WTC11 (cell line): ENCODE results near the gene NUDT16. TPM values are rescaled to one million over a fixed set of nuclear protein-coding genes. Genes with fewer than 3 reads are reported as not detected.

Experiments used
- ATAC-seq: fragments of 200-7000 bp; cut with Tn5 transposase; 2 replicates; pipeline ENCODE4 v1.10.0; 2021; ENCODE audit warnings: mild to moderate bottlenecking, moderate library complexity
- CTCF ChIA-PET: fragments of 300-600 bp; sonication (Branson Sonifier 250); formaldehyde crosslinking; loops from one replicate; lab custom pipeline; 2021; ENCODE audit warnings: antibody characterized with exemption; lab: Charles Lee
- POLR2A ChIA-PET: fragments of 350-600 bp; sonication (Branson Sonifier 250); formaldehyde crosslinking; loops from one replicate; lab custom pipeline; 2021; ENCODE audit warnings: antibody characterized with exemption; lab: Charles Lee
- DNase-seq: peaks from one replicate; pipeline ENCODE4 v3.0.0; 2021; ENCODE audit warnings: low spot score
- H3K27ac Mint-ChIP-seq: 2 replicates; pipeline ENCODE4 v1.8.0; 2021; ENCODE audit warnings: mixed read lengths
- H3K27me3 Mint-ChIP-seq: 2 replicates; pipeline ENCODE4 v1.8.0; 2021; ENCODE audit warnings: low read depth, mild to moderate bottlenecking, moderate library complexity, mixed read lengths
- H3K36me3 Mint-ChIP-seq: 2 replicates; pipeline ENCODE4 v1.8.0; 2021; ENCODE audit warnings: mixed read lengths
- H3K4me1 Mint-ChIP-seq: 2 replicates; pipeline ENCODE4 v1.8.0; 2022; ENCODE audit warnings: mixed read lengths
- H3K4me3 Mint-ChIP-seq: 2 replicates; pipeline ENCODE4 v1.8.0; 2021; ENCODE audit warnings: mild to moderate bottlenecking, moderate library complexity, mixed read lengths
- H3K9me3 Mint-ChIP-seq: 2 replicates; pipeline ENCODE4 v1.8.0; 2021; ENCODE audit warnings: mixed read lengths
- ATF1 ChIP-seq: sonication (generic); formaldehyde crosslinking; IDR thresholded peaks from 2 replicates; pipeline ENCODE4 v1.8.1; 2023; ENCODE audit warnings: mild to moderate bottlenecking, moderate library complexity, missing genetic modification reagents
- CREB1 ChIP-seq: sonication (generic); formaldehyde crosslinking; IDR thresholded peaks from 2 replicates; pipeline ENCODE4 v1.8.0; 2023; ENCODE audit warnings: mild to moderate bottlenecking, missing genetic modification reagents
- FOXK1 ChIP-seq: sonication (generic); formaldehyde crosslinking; IDR thresholded peaks from 2 replicates; pipeline ENCODE4 v1.8.0; 2022; ENCODE audit warnings: mild to moderate bottlenecking, moderate library complexity, missing genetic modification reagents
- FOXP1 ChIP-seq: sonication (generic); formaldehyde crosslinking; IDR thresholded peaks from 2 replicates; pipeline ENCODE4 v1.8.0; 2022; ENCODE audit warnings: missing genetic modification reagents, mild to moderate bottlenecking, moderate library complexity, borderline replicate concordance
- GTF2I ChIP-seq: fragments of 250-450 bp; sonication (Bioruptor Pico); conservative IDR thresholded peaks from 2 replicates; pipeline ENCODE4 v1.4.0; 2021; ENCODE audit warnings: mild to moderate bottlenecking
- MYBL2 ChIP-seq: sonication (generic); formaldehyde crosslinking; IDR thresholded peaks from 2 replicates; pipeline ENCODE4 v1.8.1; 2023; ENCODE audit warnings: mild to moderate bottlenecking, moderate library complexity, missing genetic modification reagents
- NR3C1 ChIP-seq: sonication (generic); formaldehyde crosslinking; conservative IDR thresholded peaks from 2 replicates; pipeline ENCODE4 v1.8.1; 2023; ENCODE audit warnings: low read depth, mild to moderate bottlenecking, missing genetic modification reagents
- OVOL2 ChIP-seq: fragments of 250-450 bp; sonication (Bioruptor Pico); IDR thresholded peaks from 2 replicates; pipeline ENCODE4 v1.9.0; 2021; ENCODE audit warnings: mild to moderate bottlenecking, borderline replicate concordance
- ZNF121 ChIP-seq: sonication (generic); formaldehyde crosslinking; IDR thresholded peaks from 2 replicates; pipeline ENCODE4 v1.8.0; 2023; ENCODE audit warnings: missing genetic modification reagents
- ZNF416 ChIP-seq: fragments of 250-450 bp; sonication (Bioruptor Pico); IDR thresholded peaks from 2 replicates; pipeline ENCODE4 v1.9.0; 2021; ENCODE audit warnings: mild to moderate bottlenecking, inconsistent platforms
- ZNF671 ChIP-seq: fragments of 250-450 bp; sonication (Bioruptor Pico); IDR thresholded peaks from 2 replicates; pipeline ENCODE4 v1.8.0; 2021; ENCODE audit warnings: mild to moderate bottlenecking
- total RNA-seq: library from RNA; stranded (reverse); gene quantifications from 3 replicates; pipeline ENCODE4 v1.2.3, GENCODE V29; 2021
- TF ChIP-seq, protein P1 (sequence below): fragments of 250-450 bp; sonication (Bioruptor Pico); IDR thresholded peaks from 2 replicates; pipeline ENCODE4 v1.9.0; 2021; ENCODE audit warnings: moderate library complexity, mild to moderate bottlenecking, inconsistent platforms, borderline replicate concordance
- TF ChIP-seq, protein P2 (sequence below): sonication (generic); formaldehyde crosslinking; IDR thresholded peaks from 2 replicates; pipeline ENCODE4 v1.8.1; 2023; ENCODE audit warnings: mild to moderate bottlenecking, moderate library complexity, missing genetic modification reagents
- TF ChIP-seq, protein P3 (sequence below): fragments of 250-450 bp; sonication (Bioruptor Pico); IDR thresholded peaks from 2 replicates; pipeline ENCODE4 v1.8.0; 2021; ENCODE audit warnings: mild to moderate bottlenecking
- TF ChIP-seq, protein P4 (sequence below): sonication (generic); formaldehyde crosslinking; IDR thresholded peaks from 2 replicates; pipeline ENCODE4 v1.8.1; 2022; ENCODE audit warnings: mild to moderate bottlenecking, missing genetic modification reagents, moderate library complexity, borderline replicate concordance
- TF ChIP-seq, protein P5 (sequence below): fragments of 250-450 bp; sonication (Bioruptor Pico); IDR thresholded peaks from 2 replicates; pipeline ENCODE4 v2.1.2; 2022; ENCODE audit warnings: mild to moderate bottlenecking, moderate library complexity
- TF ChIP-seq, protein P6 (sequence below): sonication (generic); formaldehyde crosslinking; IDR thresholded peaks from 2 replicates; pipeline ENCODE4 v1.8.0; 2022; ENCODE audit warnings: mild to moderate bottlenecking, missing genetic modification reagents
- TF ChIP-seq, protein P7 (sequence below): sonication (generic); formaldehyde crosslinking; IDR thresholded peaks from 2 replicates; pipeline ENCODE4 v1.8.1; 2022; ENCODE audit warnings: mild to moderate bottlenecking, moderate library complexity, missing genetic modification reagents
- TF ChIP-seq, protein P8 (sequence below): sonication (generic); formaldehyde crosslinking; IDR thresholded peaks from 2 replicates; pipeline ENCODE4 v1.8.1; 2022; ENCODE audit warnings: low read depth, missing genetic modification reagents, borderline replicate concordance

The NUDT16 gene
- total RNA-seq, 1 experiment from 2014 or later = 17.2 TPM

DNA sequence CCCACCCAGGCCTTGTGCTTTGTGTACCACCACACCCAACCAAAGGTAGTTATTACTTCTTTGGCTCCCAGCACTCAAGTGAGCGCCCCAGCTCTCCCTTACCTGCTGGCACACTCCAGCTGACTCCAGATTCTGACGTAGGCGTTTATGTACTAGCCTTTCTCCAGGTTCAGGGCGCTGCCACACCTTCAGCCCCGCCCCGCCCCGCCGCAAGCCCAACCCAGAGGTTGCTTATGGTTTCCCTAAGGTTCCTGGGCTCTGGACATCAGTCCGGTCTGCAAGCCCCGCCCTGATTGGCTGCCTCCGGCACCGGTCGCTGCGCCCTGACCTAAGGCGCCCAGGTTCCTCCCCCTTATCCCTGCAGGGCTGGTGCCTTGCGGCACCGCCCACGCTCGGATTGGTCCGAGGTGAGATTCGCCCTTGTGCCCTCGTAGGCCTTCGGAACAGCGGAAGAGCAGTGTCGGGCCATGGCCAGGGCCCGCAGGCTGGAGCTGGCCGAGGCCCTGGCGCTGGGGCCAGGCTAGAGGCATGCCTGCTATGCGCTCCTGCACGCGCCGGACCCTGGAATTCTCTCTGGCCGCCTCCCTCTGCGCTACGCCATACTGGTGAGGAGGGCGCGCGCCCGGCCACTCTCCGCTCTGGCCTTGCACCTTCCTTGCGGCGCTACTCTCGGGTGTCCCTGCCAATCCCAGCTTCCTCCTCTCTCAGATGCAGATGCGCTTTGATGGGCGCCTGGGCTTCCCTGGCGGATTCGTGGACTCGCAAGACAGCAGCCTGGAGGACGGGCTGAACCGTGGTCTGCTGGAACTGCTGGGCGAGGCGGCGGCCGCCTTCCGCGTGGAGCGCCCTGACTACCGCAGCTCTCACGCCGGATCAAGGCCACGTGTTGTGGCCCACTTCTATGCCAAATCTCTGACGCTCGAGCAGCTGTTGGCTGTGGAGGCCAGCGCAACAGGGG lies 19.8 kb upstream of the NUDT16 start (continued):
- TF ChIP-seq, protein P1, sequence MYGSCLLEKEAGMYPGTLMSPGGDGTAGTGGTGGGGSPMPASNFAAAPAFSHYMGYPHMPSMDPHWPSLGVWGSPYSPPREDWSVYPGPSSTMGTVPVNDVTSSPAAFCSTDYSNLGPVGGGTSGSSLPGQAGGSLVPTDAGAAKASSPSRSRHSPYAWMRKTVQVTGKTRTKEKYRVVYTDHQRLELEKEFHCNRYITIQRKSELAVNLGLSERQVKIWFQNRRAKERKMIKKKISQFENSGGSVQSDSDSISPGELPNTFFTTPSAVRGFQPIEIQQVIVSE (CRISPR knock-in tag) = no peak
- TF ChIP-seq OVOL2 (CRISPR knock-in tag) (no peak), NR3C1 (CRISPR knock-in tag) (no peak), FOXK1 (CRISPR knock-in tag) (peak; percentile 61; the same call in 1 of the 2 replicates), ATF1 (CRISPR knock-in tag) (peak; percentile 70; the same call in 1 of the 2 replicates), ZNF671 (CRISPR knock-in tag) (no peak), GTF2I (CRISPR knock-in tag) (no peak), CREB1 (CRISPR knock-in tag) (0 out of 2 replicates have a peak, but pooled peaks have one; percentile 60), ZNF416 (0 out of 2 replicates have a peak, but pooled peaks have one; percentile 6)
- TF ChIP-seq, protein P2, sequence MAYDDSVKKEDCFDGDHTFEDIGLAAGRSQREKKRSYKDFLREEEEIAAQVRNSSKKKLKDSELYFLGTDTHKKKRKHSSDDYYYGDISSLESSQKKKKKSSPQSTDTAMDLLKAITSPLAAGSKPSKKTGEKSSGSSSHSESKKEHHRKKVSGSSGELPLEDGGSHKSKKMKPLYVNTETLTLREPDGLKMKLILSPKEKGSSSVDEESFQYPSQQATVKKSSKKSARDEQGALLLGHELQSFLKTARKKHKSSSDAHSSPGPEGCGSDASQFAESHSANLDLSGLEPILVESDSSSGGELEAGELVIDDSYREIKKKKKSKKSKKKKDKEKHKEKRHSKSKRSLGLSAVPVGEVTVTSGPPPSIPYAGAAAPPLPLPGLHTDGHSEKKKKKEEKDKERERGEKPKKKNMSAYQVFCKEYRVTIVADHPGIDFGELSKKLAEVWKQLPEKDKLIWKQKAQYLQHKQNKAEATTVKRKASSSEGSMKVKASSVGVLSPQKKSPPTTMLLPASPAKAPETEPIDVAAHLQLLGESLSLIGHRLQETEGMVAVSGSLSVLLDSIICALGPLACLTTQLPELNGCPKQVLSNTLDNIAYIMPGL = peak; percentile 82
- TF ChIP-seq, protein P3, sequence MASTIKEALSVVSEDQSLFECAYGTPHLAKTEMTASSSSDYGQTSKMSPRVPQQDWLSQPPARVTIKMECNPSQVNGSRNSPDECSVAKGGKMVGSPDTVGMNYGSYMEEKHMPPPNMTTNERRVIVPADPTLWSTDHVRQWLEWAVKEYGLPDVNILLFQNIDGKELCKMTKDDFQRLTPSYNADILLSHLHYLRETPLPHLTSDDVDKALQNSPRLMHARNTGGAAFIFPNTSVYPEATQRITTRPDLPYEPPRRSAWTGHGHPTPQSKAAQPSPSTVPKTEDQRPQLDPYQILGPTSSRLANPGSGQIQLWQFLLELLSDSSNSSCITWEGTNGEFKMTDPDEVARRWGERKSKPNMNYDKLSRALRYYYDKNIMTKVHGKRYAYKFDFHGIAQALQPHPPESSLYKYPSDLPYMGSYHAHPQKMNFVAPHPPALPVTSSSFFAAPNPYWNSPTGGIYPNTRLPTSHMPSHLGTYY = no peak
- TF ChIP-seq, protein P4, sequence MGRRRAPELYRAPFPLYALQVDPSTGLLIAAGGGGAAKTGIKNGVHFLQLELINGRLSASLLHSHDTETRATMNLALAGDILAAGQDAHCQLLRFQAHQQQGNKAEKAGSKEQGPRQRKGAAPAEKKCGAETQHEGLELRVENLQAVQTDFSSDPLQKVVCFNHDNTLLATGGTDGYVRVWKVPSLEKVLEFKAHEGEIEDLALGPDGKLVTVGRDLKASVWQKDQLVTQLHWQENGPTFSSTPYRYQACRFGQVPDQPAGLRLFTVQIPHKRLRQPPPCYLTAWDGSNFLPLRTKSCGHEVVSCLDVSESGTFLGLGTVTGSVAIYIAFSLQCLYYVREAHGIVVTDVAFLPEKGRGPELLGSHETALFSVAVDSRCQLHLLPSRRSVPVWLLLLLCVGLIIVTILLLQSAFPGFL (CRISPR knock-in tag) = no peak
- TF ChIP-seq, protein P5, sequence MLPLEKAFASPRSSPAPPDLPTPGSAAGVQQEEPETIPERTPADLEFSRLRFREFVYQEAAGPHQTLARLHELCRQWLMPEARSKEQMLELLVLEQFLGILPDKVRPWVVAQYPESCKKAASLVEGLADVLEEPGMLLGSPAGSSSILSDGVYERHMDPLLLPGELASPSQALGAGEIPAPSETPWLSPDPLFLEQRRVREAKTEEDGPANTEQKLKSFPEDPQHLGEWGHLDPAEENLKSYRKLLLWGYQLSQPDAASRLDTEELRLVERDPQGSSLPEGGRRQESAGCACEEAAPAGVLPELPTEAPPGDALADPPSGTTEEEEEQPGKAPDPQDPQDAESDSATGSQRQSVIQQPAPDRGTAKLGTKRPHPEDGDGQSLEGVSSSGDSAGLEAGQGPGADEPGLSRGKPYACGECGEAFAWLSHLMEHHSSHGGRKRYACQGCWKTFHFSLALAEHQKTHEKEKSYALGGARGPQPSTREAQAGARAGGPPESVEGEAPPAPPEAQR (CRISPR knock-in tag) = no peak
- TF ChIP-seq, protein P6, sequence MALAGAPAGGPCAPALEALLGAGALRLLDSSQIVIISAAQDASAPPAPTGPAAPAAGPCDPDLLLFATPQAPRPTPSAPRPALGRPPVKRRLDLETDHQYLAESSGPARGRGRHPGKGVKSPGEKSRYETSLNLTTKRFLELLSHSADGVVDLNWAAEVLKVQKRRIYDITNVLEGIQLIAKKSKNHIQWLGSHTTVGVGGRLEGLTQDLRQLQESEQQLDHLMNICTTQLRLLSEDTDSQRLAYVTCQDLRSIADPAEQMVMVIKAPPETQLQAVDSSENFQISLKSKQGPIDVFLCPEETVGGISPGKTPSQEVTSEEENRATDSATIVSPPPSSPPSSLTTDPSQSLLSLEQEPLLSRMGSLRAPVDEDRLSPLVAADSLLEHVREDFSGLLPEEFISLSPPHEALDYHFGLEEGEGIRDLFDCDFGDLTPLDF = peak; percentile 85

DNA sequence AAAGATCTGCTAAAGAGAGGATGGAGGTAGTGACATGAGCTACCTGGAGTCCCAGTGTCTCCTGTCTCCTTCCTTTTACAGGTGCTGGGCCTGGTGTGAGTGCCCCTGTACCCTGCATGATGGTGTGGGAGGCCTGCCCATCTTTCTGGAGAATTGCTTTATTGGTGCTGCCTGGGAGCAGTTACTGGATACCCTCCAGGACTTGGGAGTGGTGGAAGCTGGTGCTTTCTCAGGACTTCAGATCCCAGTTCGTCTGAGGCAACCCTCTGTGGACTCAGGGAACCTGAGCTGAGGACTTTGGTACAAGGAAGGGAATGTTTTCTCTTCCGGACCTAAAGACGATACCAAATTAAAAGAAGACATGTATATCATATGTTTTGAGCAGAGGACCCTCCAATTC lies 18.3 kb upstream of the NUDT16 start:
- Mint-ChIP-seq H3K9me3 (peaks cover 6% of the 10 kb centered on the region), H3K36me3 (peaks cover 24% of the 10 kb centered on the region), H3K27me3 (no peaks in the 10 kb centered on the region), H3K4me1 (peaks cover 27% of the 10 kb centered on the region), H3K4me3 (peak overlapping the region; percentile 86), H3K27ac (no peak overlapping the region)
- TF ChIP-seq, protein P3 = no peak
- TF ChIP-seq, protein P7, sequence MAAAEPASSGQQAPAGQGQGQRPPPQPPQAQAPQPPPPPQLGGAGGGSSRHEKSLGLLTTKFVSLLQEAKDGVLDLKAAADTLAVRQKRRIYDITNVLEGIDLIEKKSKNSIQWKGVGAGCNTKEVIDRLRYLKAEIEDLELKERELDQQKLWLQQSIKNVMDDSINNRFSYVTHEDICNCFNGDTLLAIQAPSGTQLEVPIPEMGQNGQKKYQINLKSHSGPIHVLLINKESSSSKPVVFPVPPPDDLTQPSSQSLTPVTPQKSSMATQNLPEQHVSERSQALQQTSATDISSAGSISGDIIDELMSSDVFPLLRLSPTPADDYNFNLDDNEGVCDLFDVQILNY (CRISPR knock-in tag) = no peak
- TF ChIP-seq MYBL2 (no peak), GTF2I (CRISPR knock-in tag) (no peak), ZNF121 (CRISPR knock-in tag) (no peak), FOXP1 (CRISPR knock-in tag) (no peak)
- TF ChIP-seq, protein P8, sequence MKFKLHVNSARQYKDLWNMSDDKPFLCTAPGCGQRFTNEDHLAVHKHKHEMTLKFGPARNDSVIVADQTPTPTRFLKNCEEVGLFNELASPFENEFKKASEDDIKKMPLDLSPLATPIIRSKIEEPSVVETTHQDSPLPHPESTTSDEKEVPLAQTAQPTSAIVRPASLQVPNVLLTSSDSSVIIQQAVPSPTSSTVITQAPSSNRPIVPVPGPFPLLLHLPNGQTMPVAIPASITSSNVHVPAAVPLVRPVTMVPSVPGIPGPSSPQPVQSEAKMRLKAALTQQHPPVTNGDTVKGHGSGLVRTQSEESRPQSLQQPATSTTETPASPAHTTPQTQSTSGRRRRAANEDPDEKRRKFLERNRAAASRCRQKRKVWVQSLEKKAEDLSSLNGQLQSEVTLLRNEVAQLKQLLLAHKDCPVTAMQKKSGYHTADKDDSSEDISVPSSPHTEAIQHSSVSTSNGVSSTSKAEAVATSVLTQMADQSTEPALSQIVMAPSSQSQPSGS (CRISPR knock-in tag) = no peak
- no peak for ATAC-seq
- POLR2A ChIA-PET = interaction anchor here (2.8 kb wide), 1 partner anchor 18 kb away, joined by 31 read pairs; the partner anchor contains the start of gene NUDT16
- DNase-seq = no peak
- CTCF ChIA-PET = no interaction called here
